NCI-H82 treated with DMSO at 0.1 percent for 48 hours (cell line): ENCODE results near the gene CASP10.
"Not testable (repeated sequence)": the region's sequence is repeated elsewhere in the genome, so short reads cannot be mapped to it uniquely, and the experiment has no call there.

Experiments
- DNase-seq: peaks from one replicate; lab custom pipeline; 2025; ENCODE audit not compliant: unreplicated experiment; lab: John Stamatoyannopoulos, UW

CASP10 gene

DNA sequence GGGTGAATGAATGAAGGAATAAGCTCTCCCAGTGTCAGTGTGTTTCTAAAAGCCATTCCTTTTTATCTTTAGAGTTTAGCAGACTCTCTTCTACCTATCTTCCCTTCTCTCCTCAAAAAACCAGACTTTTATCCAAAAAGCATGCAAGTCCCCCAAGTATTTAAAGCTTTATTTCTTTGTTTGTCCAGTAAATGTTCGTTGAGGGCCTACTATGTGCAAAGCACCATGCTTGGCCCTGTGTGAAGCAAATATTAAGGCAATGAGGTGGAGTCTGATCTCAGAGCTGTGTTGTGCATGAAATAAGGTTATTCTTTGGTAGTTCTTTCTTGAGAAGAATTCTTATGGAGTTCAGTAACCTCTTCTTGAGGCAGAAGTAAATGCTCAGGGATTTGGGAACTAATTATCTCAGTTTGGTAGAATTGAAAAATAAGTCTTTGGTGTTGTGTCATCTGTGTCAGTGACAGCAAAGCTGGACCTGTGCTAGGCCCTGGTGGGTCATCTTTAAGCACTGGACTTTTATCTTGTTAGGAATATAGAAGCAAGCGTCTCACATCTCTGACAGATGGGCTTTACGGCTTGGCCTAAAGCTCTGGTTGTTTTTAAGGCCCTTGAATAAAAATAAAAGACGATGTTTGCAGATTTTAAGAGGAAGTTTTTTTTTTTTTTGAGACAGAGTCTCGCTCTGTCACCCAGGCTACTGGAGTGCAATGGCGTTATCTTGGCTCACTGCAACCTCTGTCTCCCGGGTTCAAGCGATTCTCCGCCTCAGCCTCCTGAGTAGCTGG lies 28.1 kb upstream of the CASP10 start:
- peak; percentile 47 for DNase-seq

DNA sequence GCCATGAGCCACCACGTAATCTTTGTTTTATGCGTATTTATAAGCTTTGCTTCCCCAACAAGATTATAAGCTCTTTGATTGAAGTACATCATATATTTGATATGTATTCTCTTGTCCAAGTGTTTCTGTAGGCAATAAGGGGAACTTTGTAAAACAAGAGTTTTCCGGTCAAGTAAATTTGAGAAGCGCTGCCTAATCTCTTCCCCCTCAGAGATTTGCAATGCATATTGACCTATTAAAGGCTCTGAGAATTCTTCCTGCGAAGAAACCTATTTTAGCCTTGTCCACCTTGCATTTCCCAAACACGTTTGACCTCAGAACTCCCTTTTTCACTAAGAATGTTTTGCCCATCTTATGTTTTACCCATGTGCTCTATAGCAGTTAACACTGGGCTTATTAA lies 26.9 kb upstream of the CASP10 start:
- no peak for DNase-seq

- DNase-seq: no peak
These were observed 26.3 kb upstream of the CASP10 start for GRCh38 chr2:201156640-201157039.

GRCh38 chr2:201157694-201158093 lies 25.2 kb upstream of the CASP10 start:
- DNase-seq: no peak

DNA sequence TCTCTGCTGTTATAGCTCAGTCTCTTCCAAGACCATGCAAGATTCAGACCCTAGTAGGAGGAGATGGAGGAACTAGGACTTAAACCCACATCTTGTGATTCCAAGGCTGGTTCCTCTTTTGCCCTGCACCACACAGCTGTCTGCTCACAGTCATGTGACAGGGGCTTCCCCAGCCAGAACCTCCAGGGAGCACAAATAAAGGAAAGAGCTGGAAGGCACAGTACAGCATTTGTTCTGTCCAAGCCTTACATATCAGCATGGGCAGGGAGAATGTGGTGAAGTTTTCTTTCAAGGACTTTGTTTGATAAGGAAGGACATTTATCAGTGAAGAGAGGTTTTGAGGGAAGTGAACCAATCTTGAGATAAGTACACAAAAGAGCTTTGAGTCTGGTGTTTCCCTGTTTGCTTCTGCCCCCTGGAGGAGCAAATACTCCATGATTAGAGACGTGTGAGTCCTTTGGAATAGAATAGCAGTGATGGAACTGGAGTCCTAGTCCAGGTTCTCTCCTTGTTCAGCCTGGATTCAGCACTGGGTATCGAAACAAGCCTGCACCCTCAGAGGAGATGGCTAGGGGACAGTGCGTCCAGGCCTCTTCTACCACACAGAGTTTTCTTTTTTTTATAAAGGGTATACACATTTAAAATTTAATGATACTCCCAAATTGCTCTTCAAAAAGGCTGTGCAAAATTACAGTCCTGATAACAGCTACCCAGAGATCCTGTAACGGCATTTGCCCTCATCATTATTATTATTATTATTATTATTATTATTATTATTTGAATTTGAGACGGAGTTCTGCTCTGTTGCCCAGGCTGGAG lies 24.6 kb upstream of the CASP10 start:
- DNase-seq: peak; percentile 85

DNA sequence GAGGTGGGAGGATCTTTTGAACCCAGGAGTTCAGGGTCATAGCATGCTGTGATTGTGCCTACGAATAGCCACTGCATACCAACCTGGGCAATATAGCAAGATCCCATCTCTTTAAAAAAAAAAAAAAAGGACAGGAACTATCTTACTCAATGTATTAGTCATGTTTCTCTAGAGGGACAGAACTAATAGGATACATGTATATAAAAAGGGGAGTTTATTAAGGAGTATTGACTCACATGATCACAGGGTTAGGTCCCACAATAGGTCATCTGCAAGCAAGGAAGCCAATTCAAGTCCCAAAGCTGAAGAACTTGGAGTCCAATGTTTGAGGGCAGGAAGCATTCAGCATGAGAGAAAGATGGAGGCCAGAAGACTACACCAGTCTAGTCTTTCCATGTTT lies 18.8 kb upstream of the CASP10 start:
- DNase-seq: no peak

DNA sequence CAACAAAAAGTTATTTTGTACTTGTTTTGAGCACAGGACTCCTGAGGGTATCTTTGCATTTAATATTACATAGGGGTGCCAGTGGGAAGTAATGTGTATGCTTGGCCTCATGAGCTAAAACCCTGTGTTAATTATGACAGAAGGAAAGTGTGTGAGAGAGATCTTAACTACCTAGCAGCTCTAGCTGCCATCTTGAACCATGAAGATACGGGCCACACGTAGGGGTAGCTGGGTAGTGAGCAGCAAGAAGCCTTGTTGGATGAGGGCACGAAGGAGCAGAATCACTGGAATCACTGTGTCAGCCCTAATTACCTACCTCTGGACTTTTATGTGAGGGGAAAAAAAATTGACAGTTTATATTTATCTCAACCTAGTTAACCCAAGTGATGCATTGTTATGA lies 15.4 kb upstream of the CASP10 start:
- DNase-seq: no peak

GRCh38 chr2:201168496-201168895 lies 14.4 kb upstream of the CASP10 start:
- not testable (repeated sequence) for DNase-seq

- DNase-seq: no peak
These were observed 11.6 kb upstream of the CASP10 start for GRCh38 chr2:201171259-201171814.

GRCh38 chr2:201172279-201172678 lies 10.7 kb upstream of the CASP10 start:
- no peak for DNase-seq

GRCh38 chr2:201174687-201175086 lies 8.3 kb upstream of the CASP10 start:
- DNase-seq: no peak

DNA sequence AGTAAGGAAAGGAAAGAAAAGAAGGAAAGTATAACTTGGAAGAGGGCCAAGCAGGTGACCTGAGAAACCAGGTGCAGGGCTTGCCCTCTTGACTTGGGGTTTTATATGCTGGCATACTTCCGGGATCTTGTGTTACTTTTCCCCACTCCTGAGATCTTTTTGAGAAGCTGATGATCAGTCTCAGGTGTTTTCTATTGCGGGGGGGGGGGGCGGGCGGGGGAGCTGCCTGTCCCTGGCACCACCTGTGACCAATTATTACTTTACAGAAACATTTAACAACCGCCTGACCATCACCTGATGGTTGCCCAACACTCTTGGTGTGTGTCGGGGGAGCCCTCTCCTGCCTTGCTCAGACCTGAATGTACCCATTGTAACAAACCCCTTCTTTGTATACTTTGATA lies 6.9 kb upstream of the CASP10 start:
- DNase-seq: no peak

DNA sequence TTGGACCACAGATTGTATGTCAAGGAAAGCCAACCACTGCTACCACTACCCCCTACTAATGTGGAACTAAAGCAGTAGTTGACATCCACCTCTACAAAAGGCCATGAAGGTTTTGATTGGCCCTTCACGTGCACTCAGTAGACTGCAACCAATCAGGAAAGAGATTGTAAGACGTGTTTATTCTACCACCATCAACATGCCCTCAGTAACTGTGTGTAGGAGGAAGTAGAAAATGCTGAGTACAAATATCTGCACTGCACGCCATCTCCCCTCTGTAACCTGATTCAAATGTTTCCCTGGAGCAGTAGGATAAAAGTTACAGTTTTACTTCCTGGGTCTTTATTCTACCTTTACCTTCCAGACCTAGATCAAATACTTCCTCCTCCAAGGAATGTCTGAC lies 2.9 kb upstream of the CASP10 start:
- DNase-seq: no peak

DNA sequence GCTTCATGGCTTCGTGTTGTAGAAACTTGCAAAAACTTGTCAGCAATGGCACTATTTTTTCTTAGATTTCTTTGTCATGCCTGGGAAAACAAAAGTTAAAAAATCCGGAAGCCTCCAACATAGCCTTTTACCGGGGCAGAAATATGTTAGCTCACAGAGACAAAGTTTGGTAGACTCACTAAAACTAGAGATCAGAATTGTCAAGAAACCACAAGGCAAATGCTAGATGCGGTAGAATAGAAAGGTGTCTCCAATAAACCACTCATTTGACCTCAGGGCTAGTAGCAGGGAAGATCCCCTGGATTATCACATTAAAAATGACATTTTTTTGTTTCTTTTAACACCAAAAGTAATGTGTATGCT lies 405 bp downstream of the CASP10 start:
- DNase-seq: no peak

GRCh38 chr2:201183835-201184234 lies 894 bp downstream of the CASP10 start:
- DNase-seq: not testable (repeated sequence)

GRCh38 chr2:201184248-201184647 lies 1.3 kb downstream of the CASP10 start:
- DNase-seq: not testable (repeated sequence)

DNA sequence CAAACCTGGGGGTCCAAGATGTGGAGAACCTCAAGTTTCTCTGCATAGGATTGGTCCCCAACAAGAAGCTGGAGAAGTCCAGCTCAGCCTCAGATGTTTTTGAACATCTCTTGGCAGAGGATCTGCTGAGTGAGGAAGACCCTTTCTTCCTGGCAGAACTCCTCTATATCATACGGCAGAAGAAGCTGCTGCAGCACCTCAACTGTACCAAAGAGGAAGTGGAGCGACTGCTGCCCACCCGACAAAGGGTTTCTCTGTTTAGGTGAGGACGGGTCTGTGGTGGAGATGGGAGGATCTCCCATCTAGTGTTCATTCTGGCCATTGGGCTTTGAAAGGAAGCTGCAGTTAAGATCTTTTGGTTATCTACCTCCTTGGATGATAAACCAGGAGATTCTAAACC lies 2.9 kb downstream of the CASP10 start:
- DNase-seq: no peak

DNA sequence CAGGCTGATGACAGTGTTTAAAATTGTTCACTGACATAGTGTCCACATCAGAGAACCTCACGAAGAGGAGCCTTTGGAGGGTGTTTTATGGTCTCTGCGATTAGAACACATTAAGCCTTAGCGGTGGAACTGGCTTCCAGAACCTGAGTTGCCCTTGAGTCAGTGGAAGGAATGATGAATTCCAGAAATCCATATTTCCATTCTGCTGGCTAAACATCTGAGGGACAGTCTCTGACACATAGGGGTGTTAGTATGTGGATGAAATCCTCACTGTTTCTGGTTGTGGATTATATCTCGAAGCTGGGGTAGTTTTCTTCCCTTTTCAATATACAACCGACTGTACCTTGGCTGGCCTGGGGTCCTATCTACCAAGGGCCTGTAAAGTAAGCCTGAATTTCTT lies 4.0 kb downstream of the CASP10 start:
- DNase-seq: no peak

GRCh38 chr2:201188449-201188848 lies 5.5 kb downstream of the CASP10 start:
- no peak for DNase-seq

DNA sequence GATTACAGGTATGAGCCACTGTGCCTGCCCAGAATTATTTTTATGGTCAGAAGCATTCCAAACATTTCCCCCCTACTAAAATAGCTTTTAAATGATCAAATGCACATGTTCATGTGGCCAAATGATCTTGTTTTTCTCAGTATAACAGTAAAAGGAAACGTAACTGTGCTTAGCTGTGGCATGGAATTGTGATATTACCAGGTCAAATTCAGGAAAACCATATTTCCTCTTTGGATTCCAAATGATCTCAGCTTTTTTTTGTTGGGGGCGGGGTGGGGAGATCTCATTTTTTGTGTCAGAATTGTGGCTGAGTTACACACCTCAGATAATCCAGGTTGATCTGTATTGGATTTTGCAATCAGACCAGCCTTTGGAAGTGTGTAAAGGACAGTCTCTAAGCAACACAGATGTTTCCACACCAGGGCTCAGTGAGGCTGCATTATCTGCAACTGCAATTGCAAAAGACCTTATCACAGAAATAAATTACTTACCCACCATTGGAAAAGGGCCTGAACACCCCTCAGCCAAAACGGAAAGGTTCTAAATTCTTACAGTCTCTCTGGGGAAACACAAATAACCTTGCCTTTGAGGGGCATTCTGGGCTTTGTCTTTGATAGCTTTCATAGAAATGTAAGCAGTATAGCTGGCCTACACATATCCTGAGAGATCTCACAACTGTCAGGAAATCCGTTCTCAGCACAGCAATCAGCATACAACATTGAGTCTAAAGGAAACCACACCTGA lies 8.4 kb downstream of the CASP10 start:
- no peak for DNase-seq

DNA sequence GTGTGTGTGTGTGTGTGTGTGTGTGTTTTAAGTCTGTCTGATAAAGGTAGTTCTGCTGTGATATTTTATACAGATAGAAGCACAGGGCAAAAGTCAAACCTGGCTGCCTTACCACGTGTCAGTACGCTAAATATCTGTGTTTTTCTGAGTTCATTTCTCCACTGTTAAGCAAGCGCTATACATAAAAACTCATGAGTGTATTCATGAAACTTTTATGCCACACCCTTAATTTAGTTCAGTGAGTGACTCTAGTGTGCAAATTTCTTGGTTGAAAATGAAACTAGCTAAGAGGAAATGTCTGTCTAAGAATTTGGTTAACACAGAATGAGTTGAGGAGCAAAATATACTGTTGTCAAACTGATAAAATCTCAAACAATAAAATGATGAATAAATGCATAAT lies 11.2 kb downstream of the CASP10 start:
- DNase-seq: no peak
